WTC11 (cell line): ENCODE results near the gene GNMT.

Experiments used
- CREM ChIP-seq: sonication (generic); formaldehyde crosslinking; IDR thresholded peaks from 2 replicates; pipeline ENCODE4 v1.8.1; 2022; ENCODE audit warnings: mild to moderate bottlenecking, missing genetic modification reagents, moderate library complexity
- ETV6 ChIP-seq: sonication (generic); formaldehyde crosslinking; IDR thresholded peaks from 2 replicates; pipeline ENCODE4 v1.8.1; 2022; ENCODE audit warnings: mild to moderate bottlenecking, missing genetic modification reagents
- MXD4 ChIP-seq: fragments of 250-450 bp; sonication (Bioruptor Pico); IDR thresholded peaks from 2 replicates; pipeline ENCODE4 v1.8.0; 2021; ENCODE audit warnings: mild to moderate bottlenecking, moderate library complexity, borderline replicate concordance
- MYBL2 ChIP-seq: sonication (generic); formaldehyde crosslinking; IDR thresholded peaks from 2 replicates; pipeline ENCODE4 v1.8.1; 2023; ENCODE audit warnings: mild to moderate bottlenecking, moderate library complexity, missing genetic modification reagents
- PRDM15 ChIP-seq: sonication (generic); formaldehyde crosslinking; IDR thresholded peaks from 2 replicates; pipeline ENCODE4 v1.8.0; 2022; ENCODE audit warnings: missing genetic modification reagents
- TF ChIP-seq, protein P1 (sequence below): fragments of 200-600 bp; IDR thresholded peaks from 2 replicates; pipeline ENCODE4 v1.8.0; 2022; ENCODE audit warnings: antibody characterized with exemption
- TF ChIP-seq, protein P2 (sequence below): sonication (generic); formaldehyde crosslinking; IDR thresholded peaks from 2 replicates; pipeline ENCODE4 v1.8.1; 2023; ENCODE audit warnings: mild to moderate bottlenecking, missing genetic modification reagents
- TF ChIP-seq, protein P3 (sequence below): sonication (generic); formaldehyde crosslinking; IDR thresholded peaks from 2 replicates; pipeline ENCODE4 v1.8.0; 2022; ENCODE audit warnings: mild to moderate bottlenecking, missing genetic modification reagents

GRCh38 chr6:42989923-42990322 is 29.4 kb downstream of the GNMT start:
- TF ChIP-seq, protein P1, sequence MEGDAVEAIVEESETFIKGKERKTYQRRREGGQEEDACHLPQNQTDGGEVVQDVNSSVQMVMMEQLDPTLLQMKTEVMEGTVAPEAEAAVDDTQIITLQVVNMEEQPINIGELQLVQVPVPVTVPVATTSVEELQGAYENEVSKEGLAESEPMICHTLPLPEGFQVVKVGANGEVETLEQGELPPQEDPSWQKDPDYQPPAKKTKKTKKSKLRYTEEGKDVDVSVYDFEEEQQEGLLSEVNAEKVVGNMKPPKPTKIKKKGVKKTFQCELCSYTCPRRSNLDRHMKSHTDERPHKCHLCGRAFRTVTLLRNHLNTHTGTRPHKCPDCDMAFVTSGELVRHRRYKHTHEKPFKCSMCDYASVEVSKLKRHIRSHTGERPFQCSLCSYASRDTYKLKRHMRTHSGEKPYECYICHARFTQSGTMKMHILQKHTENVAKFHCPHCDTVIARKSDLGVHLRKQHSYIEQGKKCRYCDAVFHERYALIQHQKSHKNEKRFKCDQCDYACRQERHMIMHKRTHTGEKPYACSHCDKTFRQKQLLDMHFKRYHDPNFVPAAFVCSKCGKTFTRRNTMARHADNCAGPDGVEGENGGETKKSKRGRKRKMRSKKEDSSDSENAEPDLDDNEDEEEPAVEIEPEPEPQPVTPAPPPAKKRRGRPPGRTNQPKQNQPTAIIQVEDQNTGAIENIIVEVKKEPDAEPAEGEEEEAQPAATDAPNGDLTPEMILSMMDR: no peak
- TF ChIP-seq, protein P2, sequence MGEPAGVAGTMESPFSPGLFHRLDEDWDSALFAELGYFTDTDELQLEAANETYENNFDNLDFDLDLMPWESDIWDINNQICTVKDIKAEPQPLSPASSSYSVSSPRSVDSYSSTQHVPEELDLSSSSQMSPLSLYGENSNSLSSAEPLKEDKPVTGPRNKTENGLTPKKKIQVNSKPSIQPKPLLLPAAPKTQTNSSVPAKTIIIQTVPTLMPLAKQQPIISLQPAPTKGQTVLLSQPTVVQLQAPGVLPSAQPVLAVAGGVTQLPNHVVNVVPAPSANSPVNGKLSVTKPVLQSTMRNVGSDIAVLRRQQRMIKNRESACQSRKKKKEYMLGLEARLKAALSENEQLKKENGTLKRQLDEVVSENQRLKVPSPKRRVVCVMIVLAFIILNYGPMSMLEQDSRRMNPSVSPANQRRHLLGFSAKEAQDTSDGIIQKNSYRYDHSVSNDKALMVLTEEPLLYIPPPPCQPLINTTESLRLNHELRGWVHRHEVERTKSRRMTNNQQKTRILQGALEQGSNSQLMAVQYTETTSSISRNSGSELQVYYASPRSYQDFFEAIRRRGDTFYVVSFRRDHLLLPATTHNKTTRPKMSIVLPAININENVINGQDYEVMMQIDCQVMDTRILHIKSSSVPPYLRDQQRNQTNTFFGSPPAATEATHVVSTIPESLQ (CRISPR knock-in tag): no peak
- no peak for TF ChIP-seq PRDM15 (CRISPR knock-in tag)
- TF ChIP-seq MYBL2 (CRISPR knock-in tag): no peak
- no peak for TF ChIP-seq MXD4 (CRISPR knock-in tag)
- no peak for TF ChIP-seq CREM (CRISPR knock-in tag)
- TF ChIP-seq ETV6: no peak
- TF ChIP-seq, protein P3, sequence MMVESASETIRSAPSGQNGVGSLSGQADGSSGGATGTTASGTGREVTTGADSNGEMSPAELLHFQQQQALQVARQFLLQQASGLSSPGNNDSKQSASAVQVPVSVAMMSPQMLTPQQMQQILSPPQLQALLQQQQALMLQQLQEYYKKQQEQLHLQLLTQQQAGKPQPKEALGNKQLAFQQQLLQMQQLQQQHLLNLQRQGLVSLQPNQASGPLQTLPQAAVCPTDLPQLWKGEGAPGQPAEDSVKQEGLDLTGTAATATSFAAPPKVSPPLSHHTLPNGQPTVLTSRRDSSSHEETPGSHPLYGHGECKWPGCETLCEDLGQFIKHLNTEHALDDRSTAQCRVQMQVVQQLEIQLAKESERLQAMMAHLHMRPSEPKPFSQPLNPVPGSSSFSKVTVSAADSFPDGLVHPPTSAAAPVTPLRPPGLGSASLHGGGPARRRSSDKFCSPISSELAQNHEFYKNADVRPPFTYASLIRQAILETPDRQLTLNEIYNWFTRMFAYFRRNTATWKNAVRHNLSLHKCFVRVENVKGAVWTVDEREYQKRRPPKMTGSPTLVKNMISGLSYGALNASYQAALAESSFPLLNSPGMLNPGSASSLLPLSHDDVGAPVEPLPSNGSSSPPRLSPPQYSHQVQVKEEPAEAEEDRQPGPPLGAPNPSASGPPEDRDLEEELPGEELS (CRISPR knock-in tag): no peak
